ENCODE results near the gene MORN4.

MORN4 gene

GRCh38 chr10:97572214-97572989 lies 60.9 kb downstream of the MORN4 start, which contains the start of gene ANKRD2:
Gene ANKRD2 (plus strand): TSS chr10:97572779. CDS start chr10:97572789, 10 bp downstream.
- DNase-seq: peak; percentile 86

GRCh38 chr10:97571622-97572021 lies 61.7 kb downstream of the MORN4 start:
- no peak for DNase-seq

DNA sequence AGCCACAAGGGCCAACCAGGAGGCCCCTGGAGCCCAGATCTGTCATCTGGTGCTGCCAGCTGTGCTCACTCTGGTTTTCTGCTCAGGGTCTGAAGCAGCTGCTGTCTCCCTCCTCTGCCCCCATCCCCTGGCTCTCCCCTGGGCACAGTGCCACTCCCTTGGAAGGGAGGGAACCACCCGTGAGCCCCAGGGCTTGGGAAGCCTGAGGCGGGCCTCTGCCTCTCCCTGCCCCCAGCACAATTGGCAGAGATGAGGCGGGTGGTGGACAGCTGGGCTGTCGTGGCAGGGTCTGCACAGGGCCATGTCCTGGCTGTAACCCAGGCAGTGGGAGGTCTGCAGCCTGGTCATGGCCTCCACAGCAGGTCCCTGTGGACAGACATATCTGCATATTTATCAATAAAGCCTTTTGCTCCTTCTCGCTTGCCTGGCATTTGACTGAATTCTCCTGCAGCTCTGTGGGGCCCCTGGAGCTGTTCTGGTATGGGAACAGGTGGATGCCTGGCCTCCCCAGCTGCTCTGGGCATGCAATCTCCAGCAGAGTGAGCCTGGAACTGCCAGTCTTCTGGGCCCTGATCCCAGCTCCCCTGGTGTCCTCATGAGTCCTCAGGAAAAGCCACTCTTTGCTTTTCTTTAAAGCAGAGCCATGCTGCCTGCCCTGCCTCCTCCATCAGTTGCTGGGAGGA lies 62.4 kb downstream of the MORN4 start:
- DNase-seq: no peak

- no peak for DNase-seq
Observed at GRCh38 chr10:97570146-97570788, 63.0 kb downstream of the MORN4 start.

DNA sequence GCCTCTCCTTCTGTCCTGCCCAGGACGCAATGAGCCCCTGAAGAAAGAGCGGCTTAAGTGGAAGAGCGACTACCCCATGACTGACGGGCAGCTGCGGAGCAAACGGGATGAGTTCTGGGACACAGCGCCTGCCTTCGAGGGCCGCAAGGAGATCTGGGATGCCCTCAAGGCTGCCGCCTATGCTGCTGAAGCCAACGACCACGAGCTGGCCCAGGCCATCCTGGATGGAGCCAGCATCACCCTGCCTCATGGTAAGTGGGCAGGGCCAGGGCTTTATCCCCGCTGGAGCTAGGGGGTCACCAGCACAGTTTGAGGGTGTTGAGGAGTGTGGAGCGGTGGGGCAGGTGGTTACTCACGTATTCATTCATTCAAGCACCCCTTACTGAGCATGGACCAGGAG lies 65.4 kb downstream of the MORN4 start:
- no peak for DNase-seq

DNA sequence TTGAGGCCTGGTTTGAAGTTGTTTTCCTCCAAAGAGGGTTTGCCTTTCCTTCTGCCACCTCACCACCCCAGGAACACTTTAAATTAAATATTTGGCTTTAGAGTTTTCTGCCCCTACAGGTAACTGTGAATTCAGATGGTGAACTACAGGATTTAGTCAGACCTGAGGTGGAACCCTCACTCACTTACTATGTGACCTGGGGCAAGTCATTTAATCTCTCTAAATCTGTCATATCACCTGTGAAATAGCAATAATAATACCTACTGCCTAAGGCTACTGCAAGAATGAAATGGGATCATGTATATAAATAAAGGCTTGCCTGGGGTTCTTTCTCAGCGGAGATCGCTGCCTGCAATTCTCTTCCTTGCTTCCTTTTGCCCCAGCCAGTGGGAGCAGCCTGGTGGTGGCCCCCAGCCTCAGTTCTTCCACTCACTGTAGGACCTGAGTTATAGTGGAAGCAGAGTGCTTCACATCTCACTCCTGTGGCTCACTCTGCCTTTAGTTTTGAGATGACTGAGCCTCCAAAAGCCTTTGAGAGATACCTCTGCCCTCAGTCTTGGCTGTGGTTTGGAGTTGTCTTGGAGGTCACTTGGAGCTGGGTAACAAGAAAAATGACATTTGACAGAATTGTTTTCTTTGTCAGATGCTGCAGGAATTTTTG lies 66.8 kb downstream of the MORN4 start:
- DNase-seq: no peak

- peak; percentile 21 for DNase-seq
Observed at GRCh38 chr10:97564776-97565175, 68.5 kb downstream of the MORN4 start.

Measured in hematopoietic multipotent progenitor cell treated with erythropoietin and hydrocortisone succinate and interleukin-3 and kit ligand, for 8 days (in vitro differentiated cells).